Activated CD4-positive, alpha-beta T cell treated with anti-CD3 and anti-CD28 coated beads, Interleukin-2, amount 50 U/mL, for 16 hours (primary cell): ENCODE measurements around the gene ATP6AP1.

Experiments used
- DNase-seq: peaks from one replicate; pipeline ENCODE4 v3.0.0-alpha.2; 2020

The ATP6AP1 gene

DNA sequence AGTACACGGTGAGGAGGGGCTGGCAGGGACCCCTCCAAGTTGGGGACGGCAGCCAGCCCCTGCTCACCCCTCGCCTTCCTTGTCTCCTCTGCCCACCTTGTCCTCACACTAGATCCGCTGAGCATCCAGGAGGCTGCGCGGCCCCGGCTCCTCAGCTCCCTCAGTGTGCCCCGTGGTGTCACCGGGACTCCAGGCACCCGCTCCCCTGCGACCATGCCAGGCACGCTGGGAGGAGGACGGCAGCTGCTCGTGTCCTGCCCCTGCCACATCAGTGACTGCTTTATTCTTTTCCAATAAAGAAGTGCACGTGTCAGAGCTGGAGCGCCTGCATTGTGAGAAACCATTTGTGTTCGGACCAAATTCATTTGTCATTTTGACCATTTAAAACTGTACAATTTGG, 21.8 kb downstream of the ATP6AP1 start:
- no peak for DNase-seq

DNA sequence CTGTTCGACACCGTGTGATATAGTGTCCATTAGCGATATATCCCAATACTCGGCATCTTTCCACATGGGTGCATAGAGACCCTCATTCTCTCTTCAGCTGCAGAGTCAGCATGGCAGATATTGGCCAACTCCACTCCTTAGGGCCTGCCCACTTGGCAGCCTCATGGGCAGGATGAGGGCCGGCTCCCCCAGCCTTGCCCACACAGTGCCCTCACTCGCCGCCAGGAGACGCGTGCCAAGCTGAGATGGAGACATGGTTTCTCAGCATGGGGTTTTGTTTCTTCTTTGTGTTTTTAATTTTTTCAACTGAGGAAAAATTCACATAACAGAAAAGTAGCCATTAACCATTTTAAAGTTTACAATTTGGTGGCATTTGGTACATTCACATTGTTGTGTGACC, 24.3 kb downstream of the ATP6AP1 start:
- no peak for DNase-seq

DNA sequence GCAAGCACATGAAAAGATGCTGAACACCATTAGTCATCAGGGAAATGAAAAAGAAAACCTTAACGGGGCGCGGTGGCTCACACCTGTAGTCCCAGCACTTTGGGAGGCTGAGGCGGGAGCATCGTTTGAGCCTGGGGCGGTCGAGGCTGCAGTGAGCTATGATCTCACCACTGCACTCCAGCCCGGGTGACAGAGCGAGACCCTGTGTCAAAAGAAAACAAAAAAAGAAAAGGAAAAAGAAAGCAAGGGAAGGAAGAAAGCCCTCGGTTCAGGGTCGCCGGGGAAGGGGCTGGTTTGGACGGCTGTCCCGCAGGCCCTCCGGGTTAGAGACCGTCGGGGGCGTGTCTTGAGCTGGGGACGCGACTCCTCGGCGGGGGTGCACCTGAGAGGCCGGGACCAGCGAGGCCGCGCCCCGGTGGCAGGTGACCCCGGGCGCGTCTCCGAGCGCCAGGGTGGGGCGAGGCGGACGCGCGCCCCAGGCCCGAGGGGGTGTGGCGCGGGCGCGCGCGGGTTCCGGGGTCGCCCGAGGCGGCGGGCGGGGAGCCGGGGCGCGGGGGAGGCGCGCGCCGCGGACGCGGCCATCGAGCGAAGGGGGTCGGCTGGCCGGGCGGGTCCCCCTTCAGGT, 29.1 kb downstream of the ATP6AP1 start:
- DNase-seq: peak; percentile 30

DNA sequence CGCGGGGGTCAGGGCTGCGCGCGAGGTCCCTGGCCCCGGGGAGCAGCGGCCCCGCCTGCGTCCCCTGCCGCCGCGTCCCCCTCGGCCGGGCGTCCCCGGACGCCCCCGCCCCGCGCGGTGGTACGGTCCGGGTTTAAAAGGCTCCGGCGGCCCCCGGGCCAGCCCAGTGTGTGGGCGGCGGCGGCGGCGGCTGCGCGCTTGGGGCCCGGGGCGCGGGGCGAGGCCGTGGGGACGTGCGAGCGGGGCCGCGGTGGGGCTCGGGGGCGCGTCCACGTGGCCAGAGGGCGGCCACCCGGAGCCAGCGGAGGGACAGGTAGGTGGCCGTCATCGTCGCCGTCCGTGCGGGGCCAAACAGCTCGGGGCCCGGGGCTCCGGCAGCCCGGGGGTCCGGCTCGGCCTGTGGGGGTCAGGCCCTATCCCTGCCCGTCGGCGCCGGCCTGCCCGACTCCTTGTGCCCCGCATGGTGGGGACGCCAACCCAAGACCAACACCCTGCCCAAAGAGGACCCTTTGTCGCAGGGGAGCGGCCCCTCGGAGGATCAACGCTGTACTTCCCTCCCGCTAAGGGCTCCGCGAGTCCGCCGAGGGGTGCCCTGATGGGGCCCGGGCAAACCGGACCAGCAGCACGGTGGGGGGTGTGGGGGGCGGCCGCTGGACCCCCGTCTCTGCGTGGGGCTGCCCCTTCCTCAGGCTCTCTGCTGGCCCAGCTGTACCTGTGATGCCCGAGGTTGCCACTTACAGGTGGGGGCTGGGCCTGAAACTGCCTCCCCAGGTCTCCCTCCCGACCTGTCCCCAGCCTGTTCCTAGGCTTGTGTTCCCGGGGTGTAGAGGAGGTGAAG, 29.9 kb downstream of the ATP6AP1 start, which contains the start of gene PLXNA3:
TSS of gene PLXNA3 (plus strand) at position 166 of the 838 bp plus-strand sequence. CDS start 1,903 bp downstream, outside the sequence.
- peak; percentile 35 for DNase-seq

DNA sequence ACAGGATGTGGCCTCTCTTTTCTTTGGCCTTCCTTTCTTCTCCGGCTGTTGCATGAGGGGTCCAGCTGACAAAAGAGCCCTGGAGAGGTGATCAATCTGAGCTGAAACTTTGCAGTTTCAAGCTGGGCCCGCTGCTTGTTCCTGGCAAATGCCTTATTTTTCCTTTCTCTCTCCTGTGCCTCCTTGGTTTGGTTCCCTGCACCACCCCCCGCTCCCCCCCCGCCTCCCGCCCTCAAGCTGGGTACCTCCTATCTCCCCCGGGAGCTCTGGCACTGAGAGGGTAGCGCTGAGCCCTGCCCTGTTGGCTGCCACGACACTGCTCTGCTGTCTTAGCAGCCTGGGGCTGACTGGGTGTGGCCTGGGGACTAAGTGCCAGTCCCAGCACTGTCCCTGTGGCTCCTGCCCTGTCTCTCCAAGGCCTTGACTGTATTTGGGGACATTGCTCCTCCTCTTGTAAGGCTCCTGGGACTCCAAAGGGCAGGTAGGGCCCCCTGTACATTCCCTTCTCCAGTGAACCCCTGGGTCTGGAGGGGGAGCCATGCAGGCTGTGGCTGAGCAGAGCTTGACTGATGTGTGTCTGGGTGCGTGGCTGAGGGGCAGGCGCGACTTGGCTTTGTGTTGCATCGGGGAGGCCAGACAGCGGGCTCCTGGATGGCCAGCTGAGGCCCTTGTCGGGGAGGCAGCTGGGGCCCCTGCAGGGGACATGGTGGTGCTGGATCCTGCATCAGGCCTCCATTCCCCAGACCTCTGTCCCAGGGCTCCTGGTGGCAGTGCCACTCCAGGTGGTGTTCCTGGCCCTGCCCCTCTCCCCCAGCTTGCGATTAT, 30.7 kb downstream of the ATP6AP1 start:
- DNase-seq: no peak

DNA sequence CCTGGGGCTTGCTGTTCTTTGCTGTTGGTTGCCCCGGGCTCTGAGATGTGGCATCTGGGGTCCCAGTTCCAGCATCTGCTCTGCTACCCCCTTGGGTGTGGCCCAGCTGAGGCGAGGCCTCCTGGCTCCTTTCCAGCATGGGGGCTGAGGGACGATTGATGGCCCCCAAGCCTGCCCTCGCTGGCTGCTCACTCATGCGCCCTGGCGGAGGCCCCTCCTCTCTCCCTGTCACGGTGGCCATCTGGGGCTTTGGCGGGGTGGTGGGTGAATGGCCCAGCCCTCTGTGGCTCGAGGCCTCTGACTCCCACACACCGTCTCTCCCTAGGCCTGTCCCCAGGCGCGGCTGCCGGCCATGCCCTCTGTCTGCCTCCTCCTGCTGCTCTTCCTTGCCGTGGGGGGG, 31.4 kb downstream of the ATP6AP1 start:
- DNase-seq: no peak

DNA sequence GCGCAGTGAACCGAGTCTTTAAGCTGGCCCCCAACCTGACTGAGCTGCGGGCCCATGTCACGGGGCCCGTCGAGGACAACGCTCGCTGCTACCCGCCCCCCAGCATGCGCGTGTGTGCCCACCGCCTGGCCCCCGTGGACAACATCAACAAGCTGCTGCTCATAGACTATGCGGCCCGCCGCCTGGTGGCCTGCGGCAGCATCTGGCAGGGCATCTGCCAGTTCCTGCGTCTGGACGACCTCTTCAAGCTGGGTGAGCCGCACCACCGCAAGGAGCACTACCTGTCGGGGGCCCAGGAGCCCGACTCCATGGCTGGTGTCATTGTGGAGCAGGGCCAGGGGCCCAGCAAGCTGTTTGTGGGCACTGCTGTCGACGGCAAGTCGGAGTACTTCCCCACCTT, 31.8 kb downstream of the ATP6AP1 start:
- DNase-seq: no peak

DNA sequence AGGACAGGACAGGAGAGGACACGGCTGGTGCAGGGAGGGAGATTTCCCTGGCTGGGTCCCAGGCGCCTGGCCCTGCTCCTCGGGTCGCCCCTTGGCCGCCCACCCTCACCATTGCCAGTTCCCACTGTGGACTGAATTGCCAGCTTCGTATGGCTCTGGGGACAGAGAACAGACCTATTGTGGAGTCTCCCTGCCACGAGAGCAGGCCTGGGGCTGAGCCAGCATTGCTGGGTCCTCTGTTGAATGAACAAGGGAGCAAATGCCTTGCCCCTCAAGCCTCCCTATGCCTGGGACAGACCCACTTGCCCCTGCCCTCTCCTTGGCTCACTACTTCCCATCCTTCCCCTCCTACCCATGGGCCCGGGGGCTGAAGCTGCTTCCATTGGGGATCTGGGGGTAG, 33.9 kb downstream of the ATP6AP1 start:
- DNase-seq: no peak

DNA sequence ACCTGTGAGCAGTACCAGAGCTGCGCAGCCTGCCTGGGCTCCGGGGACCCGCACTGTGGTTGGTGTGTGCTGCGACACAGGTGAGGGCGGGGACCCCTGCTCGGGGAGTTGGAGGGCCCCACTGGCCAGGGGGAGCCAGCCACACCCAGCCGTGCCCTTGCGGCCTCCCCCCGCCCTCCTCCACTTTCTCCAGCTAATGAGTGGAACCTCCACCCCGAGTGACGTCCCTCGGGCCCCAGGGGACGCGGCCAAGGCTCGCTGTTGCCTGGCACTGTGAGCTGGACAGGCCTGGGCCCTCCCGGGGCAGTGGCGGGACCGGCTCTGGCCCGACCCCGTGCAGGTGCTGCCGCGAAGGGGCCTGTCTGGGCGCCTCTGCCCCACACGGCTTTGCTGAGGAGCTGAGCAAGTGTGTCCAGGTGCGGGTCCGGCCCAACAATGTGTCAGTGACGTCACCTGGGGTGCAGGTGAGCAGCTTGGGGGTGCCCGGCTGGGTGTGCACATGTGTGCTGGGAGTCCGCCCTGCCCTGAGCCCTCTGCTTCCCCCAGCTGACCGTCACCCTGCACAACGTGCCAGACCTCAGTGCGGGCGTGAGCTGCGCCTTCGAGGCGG, 35.2 kb downstream of the ATP6AP1 start:
- DNase-seq: no peak

DNA sequence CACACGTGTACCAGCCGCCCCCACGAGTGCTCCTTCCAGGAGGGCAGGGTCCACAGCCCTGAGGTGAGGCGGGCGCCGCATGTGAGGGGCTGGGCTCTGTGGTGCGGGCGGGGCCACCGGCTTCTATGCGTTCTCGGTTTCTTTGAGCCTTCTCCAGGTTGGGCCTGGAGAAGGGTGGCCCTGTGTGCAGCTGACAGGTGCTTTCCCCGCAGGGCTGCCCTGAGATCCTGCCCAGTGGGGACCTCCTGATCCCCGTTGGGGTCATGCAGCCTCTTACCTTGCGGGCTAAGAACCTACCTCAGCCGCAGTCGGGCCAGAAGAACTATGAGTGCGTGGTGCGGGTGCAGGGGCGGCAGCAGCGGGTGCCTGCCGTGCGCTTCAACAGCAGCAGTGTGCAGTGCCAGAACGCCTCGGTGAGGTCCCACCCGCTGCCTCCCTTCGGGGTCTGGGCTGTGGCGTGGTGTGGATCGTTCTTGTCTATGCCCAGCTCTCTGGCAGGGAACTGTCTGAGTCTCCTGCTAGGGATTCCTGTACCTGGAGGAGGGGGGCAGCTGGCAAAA, 36.4 kb downstream of the ATP6AP1 start:
- no peak for DNase-seq

DNA sequence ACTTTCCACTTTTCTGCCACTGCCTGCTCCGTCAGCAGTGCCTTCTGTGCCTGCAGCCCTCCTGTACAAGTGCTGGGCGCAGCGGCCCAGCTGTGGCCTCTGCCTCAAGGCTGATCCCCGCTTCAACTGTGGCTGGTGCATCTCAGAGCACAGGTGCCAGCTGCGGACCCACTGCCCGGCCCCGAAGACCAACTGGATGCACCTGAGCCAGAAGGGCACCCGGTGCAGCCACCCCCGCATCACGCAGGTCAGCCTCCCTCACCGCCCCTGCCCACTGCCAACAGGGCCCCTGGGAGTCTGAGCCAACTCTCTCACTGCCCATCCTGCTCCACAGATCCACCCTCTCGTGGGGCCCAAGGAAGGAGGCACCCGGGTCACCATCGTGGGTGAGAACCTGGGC, 37.1 kb downstream of the ATP6AP1 start:
- no peak for DNase-seq

DNA sequence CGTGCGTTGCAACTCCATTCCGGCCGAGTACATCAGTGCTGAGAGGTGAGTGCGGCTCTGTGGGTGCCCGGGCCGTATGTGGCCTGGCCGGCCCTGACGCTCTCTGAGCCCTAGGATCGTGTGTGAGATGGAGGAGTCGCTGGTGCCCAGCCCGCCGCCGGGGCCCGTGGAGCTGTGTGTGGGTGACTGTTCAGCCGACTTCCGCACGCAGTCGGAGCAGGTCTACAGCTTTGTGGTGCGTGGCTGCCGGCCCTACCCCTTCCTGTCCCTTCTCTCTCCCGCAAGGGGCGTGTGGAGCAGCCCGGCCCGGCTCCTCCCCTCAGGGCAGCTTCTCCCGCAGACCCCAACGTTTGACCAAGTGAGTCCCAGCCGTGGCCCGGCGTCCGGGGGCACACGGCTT, 37.6 kb downstream of the ATP6AP1 start:
- DNase-seq: no peak

DNA sequence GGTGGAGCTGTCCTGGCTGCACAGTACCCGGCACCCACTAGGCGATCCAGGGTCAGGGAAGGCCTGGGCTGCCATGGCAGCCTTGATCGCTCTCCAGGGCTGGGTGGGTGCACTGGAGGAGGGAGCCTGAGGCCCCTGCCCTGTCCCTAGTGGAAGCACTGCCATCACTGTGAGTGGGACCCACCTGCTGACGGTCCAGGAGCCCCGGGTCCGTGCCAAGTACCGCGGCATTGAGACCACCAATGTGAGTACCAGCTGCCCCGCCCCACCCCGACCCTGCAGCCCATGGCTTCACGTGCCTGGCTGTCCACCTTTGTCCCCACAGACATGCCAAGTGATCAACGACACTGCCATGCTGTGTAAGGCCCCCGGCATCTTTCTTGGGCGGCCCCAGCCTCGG, 38.4 kb downstream of the ATP6AP1 start:
- DNase-seq: no peak

DNA sequence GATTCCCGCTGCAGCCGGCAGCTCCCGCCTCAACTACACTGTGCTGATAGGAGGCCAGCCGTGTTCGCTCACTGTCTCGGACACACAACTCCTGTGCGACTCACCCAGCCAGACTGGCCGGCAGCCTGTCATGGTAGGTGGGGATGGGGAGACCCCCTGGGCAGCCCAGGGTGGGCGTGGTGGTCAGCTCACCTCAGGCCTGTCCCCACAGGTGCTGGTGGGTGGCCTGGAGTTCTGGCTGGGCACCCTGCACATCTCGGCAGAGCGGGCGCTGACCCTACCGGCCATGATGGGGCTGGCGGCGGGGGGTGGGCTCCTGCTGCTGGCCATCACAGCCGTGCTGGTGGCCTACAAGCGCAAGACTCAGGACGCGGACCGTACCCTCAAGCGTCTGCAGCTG, 39.1 kb downstream of the ATP6AP1 start:
- no peak for DNase-seq

DNA sequence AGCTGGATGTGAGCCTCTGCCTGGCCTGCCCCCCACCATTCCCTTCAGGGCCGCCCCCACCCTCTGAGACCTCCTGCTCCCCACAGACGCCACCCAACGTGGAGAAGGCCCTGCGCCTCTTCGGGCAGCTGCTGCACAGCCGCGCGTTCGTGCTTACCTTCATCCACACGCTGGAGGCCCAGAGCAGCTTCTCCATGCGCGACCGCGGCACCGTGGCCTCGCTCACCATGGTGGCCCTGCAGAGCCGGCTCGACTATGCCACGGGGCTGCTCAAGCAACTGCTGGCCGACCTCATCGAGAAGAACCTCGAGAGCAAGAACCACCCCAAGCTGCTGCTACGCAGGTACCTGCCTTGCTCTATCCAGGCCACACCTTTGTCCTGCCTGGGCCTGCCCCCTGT, 39.7 kb downstream of the ATP6AP1 start:
- DNase-seq: no peak

DNA sequence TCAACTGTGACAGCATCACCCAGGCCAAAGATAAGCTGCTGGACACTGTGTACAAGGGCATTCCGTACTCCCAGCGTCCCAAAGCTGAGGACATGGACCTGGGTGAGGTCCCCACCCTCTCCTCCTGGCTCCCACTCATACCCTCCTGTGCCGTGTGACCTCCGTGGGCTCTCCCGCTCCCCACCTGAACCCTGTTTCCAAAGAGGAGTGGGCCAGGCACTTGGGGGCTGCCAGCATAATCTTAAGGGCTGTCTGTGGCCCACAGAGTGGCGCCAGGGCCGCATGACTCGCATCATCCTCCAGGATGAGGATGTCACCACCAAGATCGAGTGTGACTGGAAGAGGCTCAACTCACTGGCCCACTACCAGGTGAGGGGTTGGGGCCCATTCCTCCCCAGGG, 40.6 kb downstream of the ATP6AP1 start:
- no peak for DNase-seq

DNA sequence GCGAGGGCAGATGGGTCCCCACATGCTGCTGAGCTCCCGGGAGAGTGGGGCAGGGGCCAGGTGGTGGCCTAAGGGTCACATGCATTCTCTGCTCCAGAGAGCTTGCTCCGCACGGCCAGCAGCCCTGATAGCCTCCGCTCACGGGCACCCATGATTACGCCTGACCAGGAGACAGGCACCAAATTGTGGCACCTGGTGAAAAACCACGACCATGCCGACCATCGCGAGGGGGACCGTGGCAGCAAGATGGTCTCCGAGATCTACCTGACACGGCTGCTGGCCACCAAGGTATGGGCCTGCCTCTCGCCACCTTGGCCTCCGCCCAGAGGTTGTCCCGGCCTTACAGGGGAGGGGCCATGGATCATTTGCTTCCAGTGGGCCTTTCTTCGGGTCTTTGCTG, 41.4 kb downstream of the ATP6AP1 start:
- no peak for DNase-seq

DNA sequence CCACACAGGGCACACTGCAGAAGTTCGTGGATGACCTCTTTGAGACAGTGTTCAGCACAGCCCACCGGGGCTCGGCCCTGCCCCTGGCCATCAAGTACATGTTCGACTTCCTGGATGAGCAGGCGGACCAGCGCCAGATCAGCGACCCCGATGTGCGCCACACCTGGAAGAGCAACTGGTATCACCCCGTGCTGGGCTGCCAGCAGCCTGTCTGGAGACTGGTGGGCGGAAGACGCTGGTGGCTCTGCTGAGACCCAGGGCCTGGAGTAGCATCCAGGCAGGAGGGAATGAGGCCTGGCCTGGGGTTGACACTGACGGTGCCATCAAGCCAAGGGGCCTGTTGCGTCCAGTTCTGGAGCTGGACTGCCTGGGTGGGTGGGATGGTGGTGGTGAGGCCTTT, 42.0 kb downstream of the ATP6AP1 start:
- DNase-seq: no peak

DNA sequence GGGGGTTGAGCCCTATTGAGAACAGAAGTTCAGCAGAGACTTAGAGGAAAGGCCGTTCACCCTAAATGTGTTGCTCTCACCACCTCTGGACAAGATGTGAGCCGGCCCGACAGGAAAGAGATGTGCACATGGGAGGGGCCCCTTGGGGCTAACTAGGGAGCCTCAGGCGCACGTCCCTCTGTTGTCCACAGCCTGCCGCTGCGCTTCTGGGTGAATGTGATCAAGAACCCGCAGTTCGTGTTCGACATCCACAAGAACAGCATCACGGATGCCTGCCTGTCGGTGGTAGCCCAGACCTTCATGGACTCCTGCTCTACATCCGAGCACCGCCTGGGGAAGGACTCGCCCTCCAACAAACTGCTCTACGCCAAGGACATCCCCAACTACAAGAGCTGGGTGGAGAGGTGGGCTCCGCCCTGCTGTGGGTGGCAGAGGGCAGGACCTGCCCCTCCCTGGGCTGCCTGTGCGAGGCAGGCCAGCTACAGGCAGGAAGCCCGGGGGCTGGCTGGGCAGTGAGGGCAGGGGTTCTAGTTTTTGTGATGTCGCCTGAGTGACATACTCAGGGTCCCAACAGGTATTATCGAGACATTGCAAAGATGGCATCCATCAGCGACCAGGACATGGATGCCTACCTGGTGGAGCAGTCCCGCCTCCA, 42.6 kb downstream of the ATP6AP1 start:
- no peak for DNase-seq

DNA sequence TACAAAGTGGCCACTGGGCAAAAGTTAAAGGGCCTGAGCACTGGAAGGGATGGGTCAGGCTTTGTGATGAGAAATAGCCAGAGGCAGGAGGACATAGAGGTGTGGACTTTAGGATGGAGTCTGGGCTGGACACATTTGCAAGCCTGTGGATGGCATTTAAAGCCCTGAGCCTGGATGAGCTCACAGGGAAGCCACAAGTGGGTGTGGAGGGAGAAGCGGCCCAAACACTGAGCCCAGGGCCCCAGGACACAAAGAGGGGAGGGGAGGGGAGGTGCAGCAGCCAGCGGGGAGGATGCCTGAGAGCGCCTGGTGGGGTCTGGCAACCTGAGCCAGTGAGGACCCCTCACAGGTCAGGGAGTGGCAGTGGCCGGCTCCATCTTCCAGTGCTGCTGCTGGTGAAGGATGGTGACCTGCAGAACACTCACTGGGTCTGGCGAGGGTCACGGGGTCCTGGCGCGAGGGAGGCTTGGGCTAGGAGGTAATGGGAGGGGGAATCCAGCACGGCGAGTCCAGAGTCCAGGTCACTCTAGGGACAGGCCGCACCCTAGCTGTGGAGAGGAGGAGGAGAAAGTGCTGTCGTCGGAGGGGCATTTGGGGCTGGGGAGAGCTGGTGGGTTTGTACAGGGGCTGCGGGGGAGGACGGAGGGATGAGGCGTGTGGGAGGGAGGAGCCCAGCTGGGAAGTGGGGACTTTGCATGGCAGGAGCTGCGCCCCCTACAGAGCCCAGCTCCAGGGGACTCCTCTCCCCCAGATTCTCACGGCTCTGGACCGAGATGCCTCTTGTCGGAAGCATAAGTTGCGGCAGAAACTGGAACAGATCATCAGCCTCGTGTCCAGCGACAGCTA, 43.6 kb downstream of the ATP6AP1 start:
- DNase-seq: no peak
